ENCODE data around the gene DEFB108B.
"Not testable (repeated sequence)": the region's sequence is repeated elsewhere in the genome, so short reads cannot be mapped to it uniquely, and the experiment has no call there.

DEFB108B gene

DNA sequence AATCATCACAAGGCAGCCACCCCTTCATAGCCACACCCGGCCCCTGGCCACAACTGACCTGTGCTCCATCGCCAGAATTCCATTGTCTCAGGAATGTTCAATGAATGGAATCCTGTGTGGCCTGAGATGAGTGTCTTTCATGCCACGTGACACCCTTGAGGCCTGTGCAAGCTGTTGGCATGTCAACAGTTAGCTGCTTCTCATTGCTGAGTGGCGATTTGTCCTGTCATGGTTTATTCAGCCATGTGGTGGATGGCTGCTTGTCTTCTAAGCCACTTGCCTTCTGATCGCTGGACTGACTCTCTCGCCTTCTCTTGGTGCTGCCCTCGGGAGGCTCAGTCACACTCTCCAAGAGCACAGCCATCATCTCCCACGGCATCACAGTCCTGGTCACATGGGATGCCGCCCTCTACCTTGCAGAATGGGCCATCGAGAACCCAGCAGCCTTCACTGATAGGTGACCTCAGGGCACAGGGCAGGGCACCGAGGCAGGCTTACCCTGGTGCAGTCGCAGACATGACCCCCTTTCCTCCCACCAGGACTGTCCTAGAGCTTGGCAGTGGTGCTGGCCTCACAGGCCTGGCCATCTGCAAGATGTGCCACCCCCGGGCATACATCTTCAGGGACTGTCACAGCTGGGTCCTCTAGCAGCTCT lies 38.5 kb upstream of the DEFB108B start:
- not testable (repeated sequence) for H2BK12ac ChIP-seq (ENCODE audit: low read length); H3K4ac ChIP-seq (ENCODE audit: low read depth, low read length); H3K9me3 ChIP-seq (ENCODE audit: insufficient read depth, low read depth, low read length); H3K4me3 ChIP-seq (ENCODE audit: low read depth, low read length); H3K4me1 ChIP-seq (ENCODE audit: control insufficient read depth in 1 of 2, insufficient read depth in 2 of 2, low read length in 2 of 2); H3K9ac ChIP-seq (ENCODE audit: low read length); H4K8ac ChIP-seq (ENCODE audit: low read depth, low read length); H2AK5ac ChIP-seq (ENCODE audit: low read length); H3K23ac ChIP-seq (ENCODE audit: low read length); H2BK120ac ChIP-seq (ENCODE audit: insufficient read depth, low read length, poor library complexity); H4K12ac ChIP-seq (ENCODE audit: low read depth, low read length); H2AFZ ChIP-seq (ENCODE audit: insufficient read depth, low read length, poor library complexity); H3K79me1 ChIP-seq (ENCODE audit: low read length); H3K27me3 ChIP-seq (ENCODE audit: insufficient read depth, low read length); H3K79me2 ChIP-seq (ENCODE audit: control insufficient read depth, insufficient read depth, low read length, poor library complexity); H4K91ac ChIP-seq (ENCODE audit: low read depth, low read length); H3K36me3 ChIP-seq (ENCODE audit: control insufficient read depth in 1 of 2, insufficient read depth in 2 of 2, low read length in 2 of 2); H2BK5ac ChIP-seq (ENCODE audit: low read depth, low read length, poor library complexity); H3K14ac ChIP-seq (ENCODE audit: low read length); H3K18ac ChIP-seq (ENCODE audit: low read length); H3K27ac ChIP-seq (ENCODE audit: low read depth, low read length)
- H3K4me2 ChIP-seq (ENCODE audit: low read length) = peak overlapping the region; percentile 33
- WGBS (ENCODE audit: extremely low coverage, insufficient coverage, insufficient read length) = no CpG with 5 or more reads among the region's 13 CpGs
- peak; percentile 67 to 77 for DNase-seq

DNA sequence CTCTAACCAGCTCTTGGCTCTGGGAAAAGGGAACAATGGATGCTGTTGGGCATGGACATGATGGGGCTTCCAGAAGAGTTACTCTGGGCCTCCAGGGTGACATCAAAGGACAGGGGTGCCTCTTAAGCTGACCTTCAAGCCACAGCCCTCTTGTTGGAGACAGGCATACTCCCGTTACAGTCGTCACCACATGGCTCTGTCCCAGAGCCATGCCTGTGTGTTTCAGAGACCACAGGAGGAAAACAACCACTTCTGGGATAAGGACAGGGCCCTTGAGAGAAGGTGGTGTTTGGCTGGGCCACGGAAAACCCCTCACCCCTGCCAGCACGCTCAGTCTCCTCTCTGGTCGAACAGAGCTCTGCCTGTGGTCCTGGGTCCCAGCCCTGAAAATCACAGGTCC lies 37.8 kb upstream of the DEFB108B start:
- H3K79me2 ChIP-seq (ENCODE audit: control insufficient read depth, insufficient read depth, low read length, poor library complexity) = not testable (repeated sequence)

DNA sequence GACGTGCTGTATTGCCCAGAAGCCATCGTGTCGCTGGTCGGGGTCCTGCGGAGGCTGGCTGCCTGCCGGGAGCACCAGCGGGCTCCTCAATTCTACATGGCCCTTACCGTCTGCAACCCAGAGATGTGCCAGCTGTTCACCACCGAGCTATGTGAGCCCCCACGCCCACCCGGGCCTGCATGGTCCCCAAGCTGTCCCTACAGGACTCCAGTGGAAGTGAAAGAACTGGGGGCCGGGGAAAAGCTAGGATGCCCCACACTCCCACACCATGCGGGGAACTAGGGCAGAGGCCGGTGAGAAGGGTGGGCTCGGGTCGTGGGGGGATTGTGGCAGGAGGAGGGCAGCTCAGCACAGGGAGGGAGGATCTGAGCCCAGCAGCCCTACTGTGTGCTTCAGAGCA lies 37.0 kb upstream of the DEFB108B start:
- H2BK5ac ChIP-seq (ENCODE audit: low read depth, low read length, poor library complexity) = not testable (repeated sequence)
- no CpG with 5 or more reads among the region's 16 CpGs for WGBS (ENCODE audit: extremely low coverage, insufficient coverage, insufficient read length)

More for the DNA sequence above, 37.8 kb upstream of the DEFB108B start:
- DNase-seq; H3K9ac ChIP-seq (ENCODE audit: low read length); H3K14ac ChIP-seq (ENCODE audit: low read length); H2BK12ac ChIP-seq (ENCODE audit: low read length); H3K27me3 ChIP-seq (ENCODE audit: insufficient read depth, low read length); H4K91ac ChIP-seq (ENCODE audit: low read depth, low read length); H2AK5ac ChIP-seq (ENCODE audit: low read length); H2BK120ac ChIP-seq (ENCODE audit: insufficient read depth, low read length, poor library complexity); H3K4me1 ChIP-seq (ENCODE audit: control insufficient read depth in 1 of 2, insufficient read depth in 2 of 2, low read length in 2 of 2); H4K12ac ChIP-seq (ENCODE audit: low read depth, low read length); H3K4me3 ChIP-seq (ENCODE audit: low read depth, low read length); H3K23ac ChIP-seq (ENCODE audit: low read length); H3K36me3 ChIP-seq (ENCODE audit: control insufficient read depth in 1 of 2, insufficient read depth in 2 of 2, low read length in 2 of 2); H3K18ac ChIP-seq (ENCODE audit: low read length); H3K79me1 ChIP-seq (ENCODE audit: low read length); H3K4me2 ChIP-seq (ENCODE audit: low read length); H3K27ac ChIP-seq (ENCODE audit: low read depth, low read length); H2AFZ ChIP-seq (ENCODE audit: insufficient read depth, low read length, poor library complexity); H4K8ac ChIP-seq (ENCODE audit: low read depth, low read length); H2BK5ac ChIP-seq (ENCODE audit: low read depth, low read length, poor library complexity); H3K9me3 ChIP-seq (ENCODE audit: insufficient read depth, low read depth, low read length); H3K4ac ChIP-seq (ENCODE audit: low read depth, low read length): not testable (repeated sequence)
- no CpG with 5 or more reads among the region's 5 CpGs for WGBS (ENCODE audit: extremely low coverage, insufficient coverage, insufficient read length)

DNA sequence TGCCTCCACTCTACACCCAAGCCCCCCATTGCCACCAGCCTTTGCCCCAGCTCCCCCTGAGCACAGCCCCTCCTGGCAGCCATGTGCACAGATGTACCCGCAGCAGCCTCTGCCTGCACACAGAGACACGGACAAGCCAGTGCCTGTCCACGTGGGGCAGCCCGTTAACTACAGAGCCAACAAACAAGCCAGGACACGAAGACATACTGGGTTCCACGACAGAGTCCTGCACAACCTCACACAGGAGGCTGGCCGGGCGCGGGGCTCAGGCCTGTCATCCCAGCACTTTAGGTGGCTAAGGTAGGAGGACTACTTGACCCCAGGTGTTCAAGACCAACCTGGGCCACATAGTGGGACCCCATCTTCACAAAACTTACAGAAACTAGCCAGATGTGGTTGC lies 36.2 kb upstream of the DEFB108B start:
- H2AK5ac ChIP-seq (ENCODE audit: low read length); H3K14ac ChIP-seq (ENCODE audit: low read length); H3K36me3 ChIP-seq (ENCODE audit: control insufficient read depth in 1 of 2, insufficient read depth in 2 of 2, low read length in 2 of 2); H2BK120ac ChIP-seq (ENCODE audit: insufficient read depth, low read length, poor library complexity); H4K8ac ChIP-seq (ENCODE audit: low read depth, low read length); H2BK5ac ChIP-seq (ENCODE audit: low read depth, low read length, poor library complexity); H3K4me2 ChIP-seq (ENCODE audit: low read length); H4K12ac ChIP-seq (ENCODE audit: low read depth, low read length); H3K9ac ChIP-seq (ENCODE audit: low read length); H3K79me2 ChIP-seq (ENCODE audit: control insufficient read depth, insufficient read depth, low read length, poor library complexity); H3K27me3 ChIP-seq (ENCODE audit: insufficient read depth, low read length); DNase-seq; H3K9me3 ChIP-seq (ENCODE audit: insufficient read depth, low read depth, low read length); H2BK12ac ChIP-seq (ENCODE audit: low read length); H3K79me1 ChIP-seq (ENCODE audit: low read length); H3K4me3 ChIP-seq (ENCODE audit: low read depth, low read length); H2AFZ ChIP-seq (ENCODE audit: insufficient read depth, low read length, poor library complexity); H4K91ac ChIP-seq (ENCODE audit: low read depth, low read length); H3K4me1 ChIP-seq (ENCODE audit: control insufficient read depth in 1 of 2, insufficient read depth in 2 of 2, low read length in 2 of 2); H3K23ac ChIP-seq (ENCODE audit: low read length); H3K18ac ChIP-seq (ENCODE audit: low read length); H3K4ac ChIP-seq (ENCODE audit: low read depth, low read length); H3K27ac ChIP-seq (ENCODE audit: low read depth, low read length): not testable (repeated sequence)
- WGBS (ENCODE audit: extremely low coverage, insufficient coverage, insufficient read length) = no CpG with 5 or more reads among the region's 9 CpGs

More for the DNA sequence above, 37.0 kb upstream of the DEFB108B start:
- not testable (repeated sequence) for H3K4ac ChIP-seq (ENCODE audit: low read depth, low read length); H3K36me3 ChIP-seq (ENCODE audit: control insufficient read depth in 1 of 2, insufficient read depth in 2 of 2, low read length in 2 of 2); H3K4me2 ChIP-seq (ENCODE audit: low read length); H3K27ac ChIP-seq (ENCODE audit: low read depth, low read length); H3K4me1 ChIP-seq (ENCODE audit: control insufficient read depth in 1 of 2, insufficient read depth in 2 of 2, low read length in 2 of 2); H4K12ac ChIP-seq (ENCODE audit: low read depth, low read length); H3K79me2 ChIP-seq (ENCODE audit: control insufficient read depth, insufficient read depth, low read length, poor library complexity); H3K27me3 ChIP-seq (ENCODE audit: insufficient read depth, low read length); H2BK12ac ChIP-seq (ENCODE audit: low read length); H3K79me1 ChIP-seq (ENCODE audit: low read length); H3K9ac ChIP-seq (ENCODE audit: low read length); H3K18ac ChIP-seq (ENCODE audit: low read length); H3K14ac ChIP-seq (ENCODE audit: low read length); H2AFZ ChIP-seq (ENCODE audit: insufficient read depth, low read length, poor library complexity); H3K9me3 ChIP-seq (ENCODE audit: insufficient read depth, low read depth, low read length); DNase-seq; H3K23ac ChIP-seq (ENCODE audit: low read length); H2AK5ac ChIP-seq (ENCODE audit: low read length); H3K4me3 ChIP-seq (ENCODE audit: low read depth, low read length); H2BK120ac ChIP-seq (ENCODE audit: insufficient read depth, low read length, poor library complexity); H4K91ac ChIP-seq (ENCODE audit: low read depth, low read length); H4K8ac ChIP-seq (ENCODE audit: low read depth, low read length)
